GM11168 (cell line): Measurements from ENCODE around the gene ZNF569.
"Not testable (repeated sequence)": the region's sequence is repeated elsewhere in the genome, so short reads cannot be mapped to it uniquely, and the experiment has no call there.

Experiments used
- in situ Hi-C: fragments of 300-500 bp; cut with MboI; formaldehyde crosslinking; loops from one replicate; pipeline ENCODE4 v1.12.0; 2022; ENCODE audit warnings: low sequenced_read_pairs; ENCODE audit not compliant: unreplicated experiment

The ZNF569 gene

DNA sequence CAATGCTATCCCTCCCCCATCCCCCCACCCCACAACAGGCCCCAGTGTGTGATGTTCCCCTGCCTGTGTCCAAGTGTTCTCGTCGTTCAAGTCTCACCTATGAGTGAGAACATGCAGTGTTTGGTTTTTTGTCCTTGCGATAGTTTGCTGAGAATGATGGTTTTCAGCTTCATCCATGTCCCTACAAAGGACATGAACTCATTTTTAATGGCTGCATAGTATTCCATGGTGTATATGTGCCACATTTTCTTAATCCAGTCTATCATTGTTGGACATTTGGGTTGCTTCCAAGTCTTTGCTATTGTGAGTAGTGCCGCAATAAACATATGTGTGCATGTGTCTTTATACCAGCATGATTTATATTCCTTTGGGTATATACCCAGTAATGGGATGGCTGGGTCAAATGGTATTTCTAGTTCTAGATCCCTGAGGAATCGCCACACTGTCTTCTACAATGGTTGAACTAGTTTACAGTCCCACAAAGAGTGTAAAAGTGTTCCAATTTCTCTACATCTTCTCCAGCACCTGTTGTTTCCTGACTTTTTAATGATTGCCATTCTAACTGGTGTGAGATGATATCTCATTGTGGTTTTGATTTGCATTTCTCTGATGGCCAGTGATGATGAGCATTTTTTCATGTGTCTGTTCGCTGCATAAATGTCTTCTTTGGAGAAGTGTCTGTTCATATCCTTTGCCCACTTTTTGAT, 61.0 kb downstream of the ZNF569 start:
- in situ Hi-C loops: not testable (repeated sequence)

DNA sequence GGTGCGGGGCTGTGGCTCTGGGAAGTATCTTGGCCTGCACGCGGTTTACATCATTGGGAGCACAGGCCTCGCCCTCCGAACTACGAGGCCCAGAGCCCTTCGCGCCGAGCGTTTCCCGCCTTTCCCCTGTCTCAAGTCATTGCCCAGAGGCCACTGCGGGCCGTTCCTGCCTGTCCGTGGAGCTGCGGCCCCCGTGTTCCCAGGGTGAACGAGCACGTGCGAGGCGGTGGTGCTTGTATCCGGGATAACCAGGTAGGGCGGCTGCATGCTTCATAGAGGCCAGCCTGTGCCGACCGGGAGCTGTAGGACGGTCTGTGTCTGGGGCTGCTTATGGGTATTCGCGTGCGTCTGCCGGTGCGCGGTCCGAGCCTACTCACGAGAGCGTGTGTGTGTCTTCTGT, 63.8 kb downstream of the ZNF569 start:
- in situ Hi-C loops: no loop called here

DNA sequence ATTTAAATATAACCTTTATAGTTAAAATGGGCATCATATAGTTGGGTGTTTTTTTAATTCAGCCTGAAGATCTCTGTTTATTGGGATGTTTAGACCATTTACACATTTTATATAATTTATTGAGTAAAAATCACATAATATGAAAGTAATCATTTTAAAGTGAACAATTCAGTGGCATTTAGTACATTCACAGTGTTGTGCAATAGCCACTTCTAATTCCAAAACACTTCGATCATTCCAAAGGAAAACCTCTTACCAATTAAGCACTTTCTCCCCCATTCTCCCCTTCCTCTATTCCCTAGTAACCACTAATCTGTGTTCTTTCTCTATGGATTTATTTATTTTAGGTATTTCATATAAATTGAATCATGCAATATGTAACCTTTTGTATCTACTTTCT, 66.2 kb downstream of the ZNF569 start:
- in situ Hi-C loops: no loop called here

DNA sequence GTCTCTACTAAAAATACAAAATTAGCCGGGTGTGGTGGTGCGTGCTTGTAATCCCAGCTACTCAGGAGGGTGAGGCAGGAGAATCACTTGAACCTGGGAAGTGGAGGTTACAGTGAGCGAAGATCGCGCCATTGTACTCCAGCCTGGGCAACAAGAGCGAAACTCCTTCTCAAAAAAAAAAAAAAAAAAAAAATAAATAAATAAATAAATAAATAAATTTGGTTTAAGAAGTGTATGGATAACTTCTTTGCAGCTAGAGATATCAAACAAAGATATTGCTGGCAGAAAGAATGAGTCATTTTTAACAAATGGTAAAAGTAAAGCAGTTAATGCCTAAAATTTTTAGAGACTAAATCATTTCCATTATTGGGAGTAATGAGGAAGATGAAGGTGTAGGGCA, 75.8 kb downstream of the ZNF569 start:
- in situ Hi-C loops: not testable (repeated sequence)

DNA sequence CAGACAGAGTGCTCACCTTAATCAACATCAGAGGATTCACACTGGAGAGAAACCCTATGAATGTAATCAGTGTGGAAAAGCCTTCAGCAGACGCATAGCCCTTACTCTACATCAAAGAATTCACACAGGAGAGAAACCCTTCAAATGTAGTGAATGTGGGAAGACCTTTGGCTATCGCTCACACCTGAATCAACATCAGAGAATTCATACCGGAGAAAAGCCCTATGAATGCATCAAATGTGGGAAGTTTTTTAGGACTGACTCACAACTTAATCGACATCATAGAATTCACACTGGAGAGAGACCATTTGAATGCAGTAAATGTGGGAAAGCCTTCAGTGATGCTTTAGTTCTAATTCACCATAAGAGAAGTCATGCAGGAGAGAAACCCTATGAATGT, 78.0 kb downstream of the ZNF569 start:
- in situ Hi-C loops: no loop called here

DNA sequence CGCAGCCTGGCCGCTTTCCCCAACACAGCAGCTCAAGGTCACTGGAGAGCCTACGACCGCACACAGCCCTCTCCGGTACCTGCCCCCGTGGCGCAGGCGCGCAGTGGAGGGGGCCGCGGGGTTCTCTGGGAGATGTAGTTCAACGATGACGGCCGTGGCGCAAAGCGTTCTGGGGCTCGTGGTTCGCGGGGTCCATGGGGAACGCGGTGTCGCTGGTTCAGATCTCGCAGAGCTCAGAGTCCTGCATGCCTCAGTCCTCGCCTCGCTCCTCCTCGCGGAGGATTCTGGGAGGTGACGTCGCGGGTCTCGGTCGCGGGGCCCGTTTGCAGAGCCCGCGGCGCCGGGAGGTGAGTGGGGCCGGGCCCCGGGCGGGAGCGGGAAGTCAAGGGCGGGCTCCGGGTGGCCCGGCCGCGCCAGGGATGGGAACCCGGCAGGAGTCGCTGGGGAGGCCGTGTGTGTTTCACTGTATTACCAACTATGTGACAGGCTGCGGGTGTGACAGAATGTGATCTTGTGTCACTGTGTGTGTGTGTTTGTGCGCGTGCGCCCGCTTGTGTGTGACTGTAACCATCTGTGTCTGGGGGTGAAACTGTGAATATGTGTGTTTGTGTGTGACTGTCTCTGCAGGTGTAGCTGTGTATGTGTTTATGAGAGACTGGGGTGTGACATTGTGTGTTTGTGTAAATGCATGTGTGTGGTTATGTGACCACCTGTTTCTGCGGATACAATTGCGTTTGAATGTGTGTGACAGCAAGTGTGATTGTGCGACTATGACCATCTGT, 96.2 kb downstream of the ZNF569 start, which contains the start of gene ZNF527:
Gene ZNF527 (plus strand): TSS at position 220 of the 782 bp plus-strand sequence. CDS start 3,100 bp downstream, outside the sequence.
- in situ Hi-C loops: no loop called here

DNA sequence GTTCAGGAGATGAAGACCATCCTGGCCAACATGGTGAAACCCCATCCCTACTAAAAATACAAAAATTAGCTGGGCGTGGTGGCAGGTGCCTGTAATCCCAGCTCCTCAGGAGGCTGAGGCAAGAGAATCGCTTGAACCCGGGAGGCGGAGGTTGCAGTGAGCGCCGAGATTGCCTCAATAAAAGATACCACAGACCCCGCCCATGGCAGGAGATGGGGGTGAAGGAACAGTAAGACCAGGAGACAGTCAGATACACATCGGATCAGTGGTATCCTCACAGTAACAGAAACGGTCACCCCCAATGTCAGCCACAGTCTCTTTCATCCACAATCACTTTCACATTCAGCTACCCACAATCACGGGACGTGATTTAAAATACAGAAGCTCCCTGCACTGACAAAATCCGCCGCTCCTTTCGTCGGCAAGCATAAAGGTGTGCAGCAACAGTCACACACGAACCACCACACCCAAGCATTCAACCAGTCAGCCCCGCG, 96.8 kb downstream of the ZNF569 start:
- in situ Hi-C loops: not testable (repeated sequence)

DNA sequence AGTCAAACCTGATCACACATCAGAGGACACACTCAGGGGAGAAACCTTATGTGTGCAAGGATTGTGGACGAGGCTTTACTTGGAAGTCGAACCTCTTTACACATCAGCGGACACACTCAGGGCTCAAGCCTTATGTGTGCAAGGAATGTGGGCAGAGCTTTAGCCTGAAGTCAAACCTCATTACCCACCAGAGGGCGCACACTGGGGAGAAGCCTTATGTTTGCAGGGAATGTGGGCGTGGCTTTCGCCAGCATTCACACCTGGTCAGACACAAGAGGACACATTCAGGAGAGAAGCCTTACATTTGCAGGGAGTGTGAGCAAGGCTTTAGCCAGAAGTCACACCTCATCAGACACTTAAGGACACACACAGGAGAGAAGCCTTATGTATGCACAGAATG, 104.5 kb downstream of the ZNF569 start:
- in situ Hi-C loops: no loop called here

DNA sequence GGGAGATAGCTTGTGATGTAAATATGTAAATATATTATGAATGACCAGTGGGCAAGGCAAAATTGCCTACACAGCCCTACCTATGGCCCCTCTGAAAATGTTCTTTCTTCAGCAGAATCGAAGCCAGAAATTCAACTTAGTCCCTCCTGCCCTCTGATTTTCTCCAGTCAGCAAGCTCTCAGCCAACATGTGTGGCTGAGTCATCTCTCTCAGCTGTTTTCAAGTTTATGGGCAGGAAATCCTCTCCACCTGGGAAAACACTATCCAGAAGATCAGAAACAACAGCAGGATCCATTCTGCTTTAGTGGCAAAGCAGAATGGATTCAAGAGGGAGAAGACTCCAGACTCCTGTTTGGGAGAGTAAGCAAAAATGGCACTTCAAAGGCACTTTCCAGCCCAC, 105.2 kb downstream of the ZNF569 start:
- in situ Hi-C loops: no loop called here
